Activated T-helper 9 cell treated with anti-CD3 and anti-CD28 coated beads, Interleukin-2, amount 50 U/mL, for 16 hours (primary cell): ENCODE results near the gene CDH4.

Source experiments
- DNase-seq: peaks from one replicate; pipeline ENCODE4 v3.0.0-alpha.2; 2020; ENCODE audit warnings: low read depth

The CDH4 gene

DNA sequence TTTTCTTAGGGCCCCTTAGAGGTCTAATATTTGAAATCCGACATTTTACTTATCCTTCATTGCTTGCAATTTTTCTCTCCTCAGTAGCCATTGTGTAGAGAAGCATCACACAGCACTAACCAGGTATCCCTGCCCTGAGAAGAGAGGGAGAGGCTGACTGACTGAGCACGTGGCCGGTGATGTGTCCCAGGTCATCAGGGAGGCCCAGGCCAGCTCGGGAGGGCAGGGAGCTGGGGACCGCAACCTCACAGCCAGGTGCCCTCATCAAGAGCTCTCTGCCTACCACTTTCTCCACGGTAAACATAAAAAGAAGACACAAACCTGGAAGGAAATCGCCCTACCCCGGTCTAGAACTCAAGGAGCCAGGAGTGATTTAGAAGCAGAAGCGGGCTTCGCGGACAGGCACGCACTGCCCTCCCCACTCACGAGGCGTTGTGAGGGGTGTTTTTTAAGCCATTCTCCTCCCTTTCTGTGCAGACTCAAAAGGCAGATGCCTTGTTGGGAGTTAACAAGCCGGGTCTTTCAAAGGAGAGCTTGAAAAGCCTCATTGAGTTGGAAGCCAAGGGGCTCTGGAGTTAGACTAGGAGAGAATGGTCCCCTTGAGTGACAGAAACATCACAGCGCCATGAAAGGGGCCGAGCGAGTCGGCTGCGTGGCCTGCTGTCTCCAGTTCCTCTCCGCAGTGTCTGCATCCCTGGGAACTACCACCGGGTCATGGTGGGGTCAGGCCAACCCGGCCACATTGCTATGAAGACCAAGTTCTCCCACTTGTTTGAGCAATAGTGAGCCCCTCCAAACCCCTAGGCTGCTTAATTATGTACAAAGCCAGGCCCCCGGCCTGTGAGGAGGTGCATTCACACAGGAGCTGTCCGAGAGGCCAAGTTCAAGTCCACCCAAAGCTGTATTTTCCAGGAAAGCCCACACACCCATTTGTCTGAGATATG, 285.4 kb downstream of the CDH4 start:
- no peak for DNase-seq

DNA sequence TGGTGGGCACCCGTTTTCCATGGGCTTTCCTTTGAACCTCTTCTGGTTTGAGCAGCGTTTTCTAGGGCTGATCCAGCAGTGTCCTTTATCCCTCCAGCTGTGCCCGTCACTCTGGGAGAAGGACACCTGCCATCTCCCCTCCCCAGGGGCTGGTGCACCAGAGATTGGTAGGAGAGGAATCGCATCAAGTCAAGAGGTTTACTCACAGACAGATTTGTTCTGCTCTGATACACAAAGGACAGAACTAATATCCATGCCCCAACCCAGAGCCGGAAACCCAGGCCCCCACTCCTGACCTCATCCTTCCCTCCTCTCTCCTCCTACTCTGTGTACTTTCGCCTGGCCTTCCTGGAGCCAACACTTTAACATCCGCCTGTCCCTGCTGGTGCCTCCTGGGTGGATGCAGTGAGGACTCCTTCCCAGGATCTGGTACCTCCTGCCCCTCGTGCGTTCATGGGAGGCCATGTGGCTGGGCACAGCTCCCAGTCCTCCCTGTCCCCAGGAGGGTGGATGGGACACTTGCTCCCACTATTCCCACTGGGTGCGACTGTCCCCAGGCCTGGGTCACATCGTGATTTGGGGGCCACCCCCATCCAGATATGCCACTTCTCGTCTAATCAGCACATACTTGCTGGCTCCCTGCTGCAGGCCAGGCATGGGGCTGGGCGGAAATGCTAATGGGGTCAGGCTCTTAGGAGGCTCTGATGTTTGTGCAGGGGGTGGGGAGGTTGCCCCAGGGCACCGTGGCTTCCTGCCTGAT, 286.3 kb downstream of the CDH4 start:
- DNase-seq: no peak

DNA sequence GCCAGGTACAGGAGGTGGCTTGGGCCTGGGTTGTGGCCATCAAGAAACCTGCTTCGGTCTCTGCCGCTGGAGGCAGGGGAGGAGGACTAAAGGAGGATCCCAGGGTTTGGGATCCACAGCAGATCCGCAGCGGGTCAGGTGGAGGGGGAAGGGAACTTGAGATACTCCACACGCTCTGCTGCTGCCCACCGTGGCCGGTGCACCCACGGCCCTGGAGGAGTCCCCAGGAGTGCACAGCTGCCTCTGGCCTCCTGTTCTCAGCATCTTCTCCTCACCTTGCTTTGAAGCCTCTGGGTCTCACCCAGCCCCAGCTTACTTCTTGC, 286.8 kb downstream of the CDH4 start:
- no peak for DNase-seq

DNA sequence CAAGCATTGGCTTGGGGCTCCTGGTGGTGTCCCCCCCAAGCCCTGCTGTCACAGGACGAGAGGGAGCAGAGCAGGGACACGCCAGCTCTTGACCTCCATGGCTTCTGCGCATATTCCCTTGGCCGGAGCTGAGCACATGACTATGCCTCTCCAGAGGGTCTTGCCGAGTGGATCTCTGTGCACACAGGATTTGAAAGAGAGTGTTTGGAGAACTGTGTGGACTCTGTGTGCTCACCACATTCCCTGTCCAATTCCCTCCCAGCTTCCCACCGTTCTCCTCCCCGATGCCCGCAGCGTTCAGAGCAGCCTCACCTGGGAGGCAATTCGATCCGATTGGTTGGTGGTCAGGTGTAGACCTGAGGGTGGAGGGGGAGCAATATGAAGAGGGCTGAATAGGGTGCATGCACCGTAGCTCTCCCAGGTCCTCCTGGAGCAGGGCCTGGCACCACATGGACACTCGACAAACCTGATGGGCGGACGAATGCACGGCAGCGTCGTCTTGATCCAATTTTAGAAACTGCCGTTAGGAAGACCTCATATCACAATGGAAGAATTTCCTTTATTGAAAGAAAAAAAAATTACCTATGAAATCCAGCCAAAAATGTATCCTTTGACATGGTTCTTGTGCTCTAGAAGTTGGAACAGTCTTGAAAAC, 287.8 kb downstream of the CDH4 start:
- no peak for DNase-seq

DNA sequence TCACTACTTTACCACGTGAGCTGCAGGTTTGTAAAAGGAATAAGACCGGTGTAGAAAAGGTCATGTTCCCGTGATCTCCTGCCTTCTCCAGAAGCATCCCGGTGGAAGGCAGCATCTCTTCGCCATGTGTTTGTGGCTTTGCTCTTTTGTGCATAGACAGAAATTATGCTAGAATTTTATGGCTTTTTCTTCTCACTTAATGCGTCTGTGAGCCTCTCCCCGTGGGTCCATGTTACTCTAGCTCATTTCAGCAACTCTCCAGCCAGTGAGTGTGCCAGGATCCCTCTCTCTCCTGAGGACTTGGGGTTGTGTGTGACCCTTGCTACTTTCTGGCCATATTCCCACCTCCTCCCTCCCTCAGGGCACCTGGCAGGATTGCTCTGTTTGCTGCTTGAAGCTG, 289.5 kb downstream of the CDH4 start:
- no peak for DNase-seq

DNA sequence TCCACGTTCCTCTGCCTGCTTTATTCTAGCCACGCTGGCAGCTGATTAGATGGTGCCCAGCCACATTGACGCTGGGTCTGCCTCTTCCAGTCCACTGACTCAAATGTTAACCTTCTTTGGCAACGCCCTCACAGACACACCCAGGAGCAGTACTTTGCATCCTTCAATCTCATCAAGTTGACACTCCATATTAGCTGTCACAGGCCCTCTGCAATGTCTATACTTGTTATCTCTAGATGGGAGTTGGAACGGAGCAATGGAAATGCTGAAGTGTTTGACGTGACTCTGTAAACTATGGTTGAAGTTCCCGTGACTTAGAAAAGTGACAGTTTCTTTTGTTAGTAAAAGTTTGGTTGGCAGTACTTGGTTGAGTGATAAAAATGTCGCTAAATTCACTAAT, 291.0 kb downstream of the CDH4 start:
- DNase-seq: no peak

DNA sequence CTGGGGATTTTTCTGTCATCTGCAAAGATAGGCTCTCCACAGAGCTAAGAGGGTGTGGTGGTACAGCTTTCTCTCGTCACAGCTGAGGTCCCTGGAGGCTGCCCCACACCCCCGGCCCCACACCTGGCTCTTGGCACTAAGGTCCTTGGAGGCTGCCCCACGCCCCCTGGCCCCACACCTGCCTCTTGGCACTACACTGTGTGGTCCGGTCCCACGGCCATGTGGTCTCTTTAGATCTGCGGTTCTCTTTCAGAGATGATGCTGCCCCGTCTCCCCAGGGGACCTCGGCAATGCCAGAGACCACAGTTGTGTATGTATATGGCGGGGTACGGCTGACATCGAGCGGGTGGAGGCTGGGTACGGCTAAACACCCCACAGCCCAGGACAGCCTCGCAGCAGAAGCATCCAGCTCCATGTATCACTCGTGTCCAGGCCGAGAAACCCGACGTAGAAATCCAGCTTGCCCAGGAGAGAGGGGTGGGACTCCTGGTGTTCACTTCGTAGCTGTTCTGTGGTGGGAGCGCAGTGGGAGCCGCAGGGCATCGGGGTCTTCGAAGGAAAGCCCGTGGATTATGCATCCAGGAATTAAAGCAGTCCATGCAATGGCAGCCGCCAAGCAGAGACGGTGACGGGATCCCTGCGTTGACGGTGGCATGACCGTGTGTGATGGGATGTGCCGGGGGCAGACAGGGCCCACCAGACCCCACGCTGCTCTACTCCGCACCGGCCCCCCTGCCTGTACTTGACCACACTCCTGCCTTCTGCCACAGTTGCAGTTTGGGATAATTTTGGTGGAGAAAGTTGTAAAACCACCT, 292.1 kb downstream of the CDH4 start:
- no peak for DNase-seq

DNA sequence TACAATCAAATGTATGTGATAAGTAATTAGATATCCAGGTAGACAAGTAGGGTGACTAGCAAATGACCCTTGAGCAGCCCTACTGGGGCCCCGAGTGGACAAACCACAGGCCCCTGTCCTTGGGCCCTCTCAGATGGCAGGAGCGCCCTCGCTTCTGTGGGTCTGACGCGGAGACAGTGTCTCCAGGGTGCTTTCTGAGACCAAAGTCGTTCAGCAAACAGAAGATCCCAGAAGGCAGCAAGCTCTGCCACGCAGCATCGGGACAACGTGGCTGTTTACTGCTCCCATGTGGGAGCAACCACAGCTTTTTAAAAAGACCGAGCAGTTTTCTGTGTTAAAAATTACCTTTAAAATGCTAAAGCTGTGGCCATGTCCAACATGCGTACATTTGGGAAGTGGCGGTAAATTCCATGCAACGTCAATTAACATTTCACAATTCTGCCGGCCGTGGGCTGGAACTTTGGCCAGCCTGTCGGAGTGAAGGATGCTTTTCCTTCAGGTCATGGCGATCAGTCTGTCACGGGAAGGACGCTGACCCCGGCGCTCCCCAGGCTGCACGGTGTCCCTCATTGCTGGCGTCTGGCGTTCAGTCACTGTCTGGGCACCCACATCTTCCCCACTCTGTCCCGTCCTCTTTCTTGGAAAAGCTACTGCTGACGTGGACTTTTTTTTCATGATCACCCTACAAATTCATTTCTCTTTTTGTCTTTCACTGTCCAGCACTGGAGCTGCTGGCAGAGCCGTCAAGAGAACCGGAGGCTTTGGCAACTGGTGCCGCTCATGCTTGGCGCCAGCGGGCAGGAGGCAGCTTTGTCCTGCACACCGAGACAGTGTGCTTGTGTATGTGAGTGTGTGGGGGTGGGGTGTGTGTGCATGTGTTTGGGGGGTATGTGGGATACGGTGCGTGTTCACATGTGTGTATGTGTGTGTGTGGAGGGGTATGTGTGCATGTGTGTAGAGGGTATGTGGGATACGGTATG, 293.1 kb downstream of the CDH4 start:
- DNase-seq: no peak

DNA sequence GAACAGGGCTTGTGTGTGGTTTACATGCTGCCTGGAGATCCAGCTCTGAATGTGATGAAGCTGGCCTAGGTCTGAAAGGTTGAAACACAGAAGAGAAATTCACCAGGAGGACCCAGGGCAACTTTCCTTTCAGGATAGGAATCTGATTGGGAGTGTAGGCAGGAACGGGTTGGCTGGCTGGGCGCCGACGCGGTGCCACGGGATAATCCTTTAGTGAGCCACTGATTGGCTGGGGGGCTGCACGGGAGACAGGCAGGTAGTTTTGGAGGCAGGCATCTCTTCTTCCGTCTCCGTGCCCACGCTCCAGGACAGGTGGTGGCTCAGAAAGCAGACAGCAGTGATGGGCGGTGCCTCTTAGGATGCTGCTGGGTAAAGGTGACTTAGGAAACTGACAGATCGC, 294.6 kb downstream of the CDH4 start:
- no peak for DNase-seq

DNA sequence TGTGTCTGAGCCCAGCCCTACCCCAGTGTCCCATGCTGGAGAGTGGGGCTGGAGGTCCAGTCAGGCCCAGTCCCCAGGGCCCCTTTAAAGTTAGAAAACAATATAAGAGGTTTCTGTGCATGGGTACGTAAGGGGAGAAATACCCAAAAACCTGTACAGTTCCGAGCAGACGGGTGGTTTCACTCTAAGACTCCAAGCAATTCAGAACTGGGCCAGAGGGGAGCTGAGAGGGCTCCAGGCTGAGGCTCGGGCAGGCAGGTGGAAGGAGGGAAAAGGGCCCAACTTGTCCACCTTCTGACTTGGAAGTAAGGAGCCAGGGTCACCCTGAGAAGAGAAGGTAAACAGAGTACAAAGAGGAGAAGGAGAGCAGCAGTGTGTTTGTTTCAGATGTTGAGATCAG, 296.0 kb downstream of the CDH4 start:
- DNase-seq: no peak

DNA sequence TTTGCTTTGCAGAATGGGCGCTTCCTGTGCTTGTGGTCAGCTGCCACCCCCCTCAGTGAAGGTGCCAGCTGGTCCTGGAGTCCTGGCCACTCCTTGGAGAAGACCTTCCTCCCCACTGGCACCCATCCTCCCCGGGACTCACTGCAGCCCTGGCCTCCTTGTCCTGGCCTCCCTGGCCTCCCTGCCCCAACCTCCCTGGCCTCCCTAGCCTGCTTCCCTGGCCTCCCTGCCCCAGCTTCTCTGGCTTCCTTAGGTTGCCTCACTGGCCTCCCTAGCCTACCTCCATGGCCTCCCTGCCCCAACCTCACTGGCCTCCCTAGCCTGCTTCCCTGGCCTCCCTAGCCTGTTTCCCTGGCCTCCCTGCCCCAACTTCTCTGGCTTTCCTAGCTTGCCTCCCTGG, 297.8 kb downstream of the CDH4 start:
- no peak for DNase-seq

DNA sequence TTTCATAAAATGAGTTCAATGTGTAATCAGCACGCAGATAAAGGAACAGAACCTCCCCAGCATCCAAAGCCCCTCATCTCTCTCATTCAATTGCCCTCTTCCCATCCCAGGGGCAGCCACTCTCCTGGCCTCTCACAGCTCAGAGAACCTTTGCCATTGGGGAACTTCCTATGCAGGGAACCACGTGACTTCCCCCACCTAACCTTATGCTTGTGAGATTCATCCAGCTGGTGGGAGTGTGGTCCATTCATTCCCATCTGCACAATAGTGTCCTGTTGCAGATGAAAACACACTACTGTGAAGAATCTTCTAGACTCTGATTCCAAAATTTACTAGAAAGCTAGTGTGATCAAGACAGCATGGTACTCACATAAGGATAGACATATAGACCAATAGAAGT, 299.3 kb downstream of the CDH4 start:
- DNase-seq: no peak

DNA sequence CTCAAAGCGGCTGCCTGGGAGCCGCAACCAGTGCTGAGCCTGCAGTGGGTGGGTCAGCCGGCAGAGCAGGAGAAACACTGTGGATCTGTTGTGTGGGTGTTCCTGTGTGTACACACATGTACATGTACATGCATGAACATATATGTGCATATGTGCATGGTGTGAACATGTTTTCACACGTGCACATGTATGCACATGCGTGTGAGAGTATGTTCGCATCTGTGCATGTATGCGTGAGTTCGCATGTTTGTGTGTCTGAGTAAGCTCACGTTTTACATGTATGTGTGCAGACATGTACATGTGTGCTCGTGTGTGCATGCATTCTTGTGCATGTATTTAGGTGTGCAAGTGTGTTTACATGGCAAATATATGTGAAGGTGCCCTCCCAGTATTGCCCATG, 302.6 kb downstream of the CDH4 start:
- no peak for DNase-seq

DNA sequence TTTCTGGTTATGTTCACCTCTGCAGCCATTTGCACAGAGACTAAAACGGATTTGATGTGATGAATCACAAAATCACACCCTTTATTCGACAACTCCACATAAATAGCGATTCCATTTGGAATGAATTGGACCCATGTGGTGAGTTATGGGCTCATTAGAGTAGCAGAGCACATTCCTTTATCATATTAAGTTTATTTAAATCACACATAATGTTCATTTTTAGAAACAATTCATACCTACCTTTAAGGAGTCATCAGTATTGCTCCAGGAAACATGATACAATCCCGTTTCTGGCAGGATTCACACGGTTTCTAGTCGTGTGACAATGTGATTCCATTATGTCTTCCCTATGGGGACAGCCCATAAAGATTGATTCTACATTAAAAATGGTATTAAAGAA, 303.5 kb downstream of the CDH4 start:
- DNase-seq: no peak

DNA sequence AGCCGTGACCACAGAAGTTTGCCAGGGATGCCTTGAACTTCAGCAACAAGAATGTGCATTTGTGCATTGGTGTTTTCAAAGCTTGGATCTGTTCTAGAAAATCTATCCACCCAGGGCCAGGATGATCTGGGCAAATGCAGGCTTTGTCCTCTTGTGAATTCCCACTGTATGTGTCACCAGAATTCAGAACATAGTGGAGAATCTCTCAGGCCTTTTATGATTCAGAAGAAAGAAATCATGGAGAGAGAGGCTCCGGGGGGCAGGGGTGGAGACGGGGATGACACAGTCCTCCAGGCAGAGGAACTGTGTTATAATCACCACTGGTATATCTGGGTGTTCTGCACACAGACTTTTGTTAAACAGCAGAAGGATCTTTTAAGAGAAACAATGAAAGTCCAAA, 304.1 kb downstream of the CDH4 start:
- DNase-seq: no peak

DNA sequence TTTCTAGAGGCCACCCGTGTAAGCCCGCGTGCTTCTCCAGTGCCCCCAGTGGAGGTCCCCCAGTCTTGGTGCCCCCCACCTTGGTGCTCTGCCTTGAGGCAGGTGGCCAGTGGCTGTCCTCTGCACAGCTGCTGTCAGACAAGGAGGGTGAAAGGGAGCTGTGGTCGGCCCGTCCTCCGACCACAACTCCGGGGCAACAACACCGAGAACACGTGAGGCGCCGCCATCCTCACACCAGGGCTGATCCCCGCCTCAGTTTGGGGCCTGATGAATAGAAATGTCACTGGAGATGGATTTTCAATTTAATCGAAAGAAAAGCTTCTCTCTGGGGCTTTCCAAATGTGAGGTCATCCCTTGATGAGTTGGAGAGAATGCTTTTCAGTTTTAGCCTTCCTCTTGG, 304.6 kb downstream of the CDH4 start:
- DNase-seq: no peak

DNA sequence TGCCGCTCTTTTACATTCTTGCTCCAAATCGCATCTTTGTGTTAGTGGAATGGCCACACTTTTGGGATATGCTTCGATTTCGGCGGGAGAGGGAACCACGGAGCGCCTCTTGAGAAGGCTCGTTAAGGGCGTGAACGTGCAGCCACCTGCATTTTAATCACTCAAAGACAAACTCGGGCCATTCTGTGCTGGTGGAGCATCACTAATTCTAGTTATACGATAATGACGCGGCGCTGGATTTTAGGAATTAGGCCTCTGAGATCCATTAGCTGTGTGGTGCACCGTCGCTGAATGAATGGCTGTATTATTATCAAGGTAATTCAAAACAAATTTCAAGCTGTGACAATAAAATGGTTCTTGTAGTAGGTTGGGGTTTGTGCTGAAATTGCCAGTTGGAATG, 305.6 kb downstream of the CDH4 start:
- DNase-seq: no peak

DNA sequence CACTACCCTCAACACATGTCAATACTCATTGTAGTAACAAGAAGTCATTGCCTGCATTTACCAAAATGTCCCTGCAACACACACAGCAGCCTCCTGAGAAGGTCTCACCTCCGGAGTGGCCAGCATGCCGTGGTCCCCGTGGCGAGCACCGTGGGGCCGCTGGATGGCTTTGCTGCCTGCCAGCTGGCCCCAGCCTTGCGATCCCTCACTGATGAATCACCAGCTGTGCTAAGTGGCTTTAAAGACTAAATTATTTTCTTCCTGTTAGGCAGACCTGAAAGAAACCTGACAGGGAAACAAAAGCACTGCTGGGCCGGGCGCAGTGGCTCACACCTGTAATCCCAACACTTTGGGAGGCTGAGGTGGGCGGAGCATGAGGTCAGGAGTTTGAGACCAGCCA, 306.7 kb downstream of the CDH4 start:
- no peak for DNase-seq

DNA sequence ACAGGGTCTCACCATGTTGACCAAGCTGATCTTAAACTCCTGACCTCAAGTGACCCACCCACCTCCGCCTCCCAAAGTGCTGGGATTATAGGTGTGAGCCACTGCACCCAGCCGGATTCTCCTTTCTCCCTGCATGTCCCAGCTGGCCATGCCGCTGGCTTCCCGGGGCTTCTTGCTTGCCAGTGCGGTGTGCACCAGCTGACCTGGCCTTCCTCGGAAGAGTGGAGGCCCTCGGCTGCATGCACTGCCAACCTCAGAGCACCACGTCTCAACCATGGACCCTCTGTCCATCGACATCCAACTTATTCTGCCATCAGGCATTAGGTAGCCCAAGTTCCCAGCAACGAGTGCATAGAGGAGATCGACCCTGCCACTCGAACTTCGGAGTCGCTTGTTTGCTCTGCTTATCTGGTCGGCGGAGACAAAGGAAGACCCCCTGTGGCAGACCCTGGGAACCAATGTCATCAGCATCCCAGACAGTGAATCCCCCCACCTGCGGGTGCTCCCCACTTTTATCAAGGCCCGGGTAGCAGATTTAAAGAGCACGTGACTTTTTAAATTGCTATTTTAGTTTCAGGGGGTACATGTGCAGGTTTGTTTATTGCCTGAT, 307.8 kb downstream of the CDH4 start:
- no peak for DNase-seq

DNA sequence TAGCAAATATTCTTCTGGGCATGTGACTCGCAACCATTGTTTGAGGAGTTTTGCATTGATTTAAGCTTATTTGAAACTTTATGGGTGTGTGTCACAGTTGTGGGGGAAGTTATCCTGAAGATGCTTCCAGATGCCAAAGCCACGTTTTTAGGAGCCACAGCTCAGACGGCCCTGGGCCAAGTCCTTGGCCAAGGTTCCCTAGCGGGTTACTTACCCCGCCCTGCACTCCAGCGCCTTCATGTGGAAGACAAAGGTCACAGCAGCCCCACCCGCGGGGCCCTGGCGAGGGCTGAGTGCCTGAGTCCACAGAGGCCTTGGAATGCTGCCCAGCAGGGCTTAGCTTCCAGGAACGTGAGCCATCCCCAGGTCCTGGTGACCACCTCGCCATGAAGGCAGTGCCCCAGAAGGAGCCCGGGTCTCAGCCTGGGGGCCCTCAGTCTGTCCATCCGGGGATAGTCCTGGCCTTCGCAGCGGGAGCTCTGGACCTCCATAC, 308.3 kb downstream of the CDH4 start:
- DNase-seq: no peak
